ENCODE measurements around the gene LDLRAD1. TPM values are rescaled to one million over a fixed set of nuclear protein-coding genes. Genes with fewer than 3 reads are reported as not detected.

LDLRAD1 gene
- total RNA-seq, 1 experiment from 2014 or later, result not detected

DNA sequence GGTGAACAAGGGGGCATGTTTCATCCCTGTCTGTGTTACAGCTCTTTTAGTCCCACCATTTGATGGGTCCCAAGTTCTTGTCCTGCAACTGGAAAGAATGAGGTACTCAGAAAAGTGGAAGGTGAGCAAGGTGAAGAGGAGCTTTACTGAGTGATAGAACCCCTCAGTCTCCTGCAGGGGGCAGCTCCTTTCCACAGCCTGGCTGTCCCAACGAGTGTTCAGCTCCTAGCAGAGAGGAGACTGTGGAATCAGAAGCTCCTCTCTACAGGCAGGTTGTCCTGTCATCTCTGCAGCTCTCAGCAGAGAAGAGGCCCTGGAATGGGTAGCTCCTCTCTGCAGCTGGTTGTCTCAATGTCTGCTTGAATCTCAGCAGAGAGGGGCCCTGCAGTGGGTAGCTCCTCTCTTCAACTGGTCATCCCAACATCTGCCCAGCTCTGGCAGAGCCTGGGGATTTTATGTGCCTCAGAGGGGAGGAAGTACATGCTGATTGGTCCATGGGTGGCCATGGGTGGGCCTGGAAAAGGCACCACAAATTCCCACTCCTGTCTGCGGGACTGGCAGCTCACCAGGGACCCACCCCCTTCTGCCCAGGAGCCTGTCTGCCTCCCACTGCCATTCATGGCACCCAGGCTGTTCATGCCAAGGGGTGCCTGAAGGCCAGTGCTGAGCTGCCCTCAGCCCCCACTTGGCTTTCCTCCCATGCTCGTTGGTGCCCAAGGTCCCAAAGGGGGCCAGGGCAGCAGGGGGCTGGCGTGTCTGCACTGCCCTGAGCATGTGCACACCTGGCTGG, 25.7 kb downstream of the LDLRAD1 start:
- Histone ChIP-seq H3K27me3 (ENCODE audit: insufficient read depth, low read length) (no peaks in the 10 kb centered on the region), H4K91ac (ENCODE audit: insufficient read length, low read depth, low read length) (no peak overlapping the region), H4K8ac (replicated peaks; ENCODE audit: insufficient read length, low read depth, low read length) (no peak overlapping the region), H3K4me1 (ENCODE audit: insufficient read depth, low read length) (no peaks in the 10 kb centered on the region), H3K4me2 (ENCODE audit: insufficient read depth, insufficient read length, low read length) (no peak overlapping the region), H3K9me3 (ENCODE audit: control insufficient read depth, low read depth, low read length) (no peaks in the 10 kb centered on the region), H2BK15ac (ENCODE audit: low read depth, low read length) (no peak overlapping the region), H2BK12ac (ENCODE audit: insufficient read length, low read depth, low read length) (no peak overlapping the region), H3K79me1 (ENCODE audit: insufficient read depth, low read depth, low read length, poor library complexity, severe bottlenecking) (no peaks in the 10 kb centered on the region), H3K9ac (ENCODE audit: extremely low read depth, insufficient read length, low read length) (no peak overlapping the region), H3K23ac (ENCODE audit: insufficient read length, low read depth, low read length) (no peak overlapping the region), H3K18ac (ENCODE audit: insufficient read length, low read depth, low read length) (no peak overlapping the region), H2BK120ac (ENCODE audit: low read depth, low read length, poor library complexity, severe bottlenecking) (no peak overlapping the region), H3K56ac (ENCODE audit: insufficient read length, low read depth, low read length) (no peak overlapping the region), H3K4ac (ENCODE audit: low read depth, low read length) (no peak overlapping the region), H4K20me1 (ENCODE audit: control insufficient read depth, insufficient read depth, insufficient read length) (no peaks in the 10 kb centered on the region), H2AFZ (ENCODE audit: low read length) (no peak overlapping the region), H3K23me2 (ENCODE audit: insufficient read length, low read depth, low read length, poor library complexity, severe bottlenecking) (no peaks in the 10 kb centered on the region), H3T11ph (ENCODE audit: low read length) (no peak overlapping the region), H3K79me2 (ENCODE audit: insufficient read depth, low read length) (no peaks in the 10 kb centered on the region), H4K5ac (ENCODE audit: insufficient read length, low read depth, low read length) (no peak overlapping the region), H3K27ac (ENCODE audit: insufficient read length, low read depth, low read length) (no peak overlapping the region), H2AK5ac (ENCODE audit: insufficient read length, low read length) (no peak overlapping the region), H2BK20ac (ENCODE audit: low read depth, low read length, poor library complexity, severe bottlenecking) (no peak overlapping the region), H3K14ac (ENCODE audit: insufficient read depth, low read length) (no peak overlapping the region), H2BK5ac (ENCODE audit: insufficient read length, low read length) (no peak overlapping the region)
- H3K27ac Mint-ChIP-seq, result no peak overlapping the region
- WGBS (ENCODE audit: extremely low coverage, insufficient read length, low lambda C conversion rate), result no CpG with 5 or more reads among the region's 4 CpGs
- H3K36me3 Mint-ChIP-seq (ENCODE audit: insufficient read depth in 1 of 3, low read depth in 3 of 3), result no peaks in the 10 kb centered on the region; a peak in 1 of 7 replicates
- no peaks in the 10 kb centered on the region; a peak in 1 of 5 replicates for H3K9me3 Mint-ChIP-seq
- no peak overlapping the region for H3K4me3 Mint-ChIP-seq
- H3K27me3 Mint-ChIP-seq (ENCODE audit: low read depth), result peaks cover 3% of the 10 kb centered on the region; the same call in 1 of the 2 replicates
- TF ChIP-seq, protein P1, sequence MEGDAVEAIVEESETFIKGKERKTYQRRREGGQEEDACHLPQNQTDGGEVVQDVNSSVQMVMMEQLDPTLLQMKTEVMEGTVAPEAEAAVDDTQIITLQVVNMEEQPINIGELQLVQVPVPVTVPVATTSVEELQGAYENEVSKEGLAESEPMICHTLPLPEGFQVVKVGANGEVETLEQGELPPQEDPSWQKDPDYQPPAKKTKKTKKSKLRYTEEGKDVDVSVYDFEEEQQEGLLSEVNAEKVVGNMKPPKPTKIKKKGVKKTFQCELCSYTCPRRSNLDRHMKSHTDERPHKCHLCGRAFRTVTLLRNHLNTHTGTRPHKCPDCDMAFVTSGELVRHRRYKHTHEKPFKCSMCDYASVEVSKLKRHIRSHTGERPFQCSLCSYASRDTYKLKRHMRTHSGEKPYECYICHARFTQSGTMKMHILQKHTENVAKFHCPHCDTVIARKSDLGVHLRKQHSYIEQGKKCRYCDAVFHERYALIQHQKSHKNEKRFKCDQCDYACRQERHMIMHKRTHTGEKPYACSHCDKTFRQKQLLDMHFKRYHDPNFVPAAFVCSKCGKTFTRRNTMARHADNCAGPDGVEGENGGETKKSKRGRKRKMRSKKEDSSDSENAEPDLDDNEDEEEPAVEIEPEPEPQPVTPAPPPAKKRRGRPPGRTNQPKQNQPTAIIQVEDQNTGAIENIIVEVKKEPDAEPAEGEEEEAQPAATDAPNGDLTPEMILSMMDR (conservative IDR thresholded peaks at IDR 0.05), result peak; percentile 70
- peak; percentile 64 for DNase-seq
- no peaks in the 10 kb centered on the region for H3K4me1 Mint-ChIP-seq

Data from H9 (cell line).